Astrocyte (in vitro differentiated cells and primary cell): ENCODE data around the gene C1orf87.

ENCODE experiments used
- EZH2 ChIP-seq: IDR thresholded peaks from 2 replicates; pipeline ENCODE4 v1.6.1; 2012; ENCODE audit warnings: mild to moderate bottlenecking, low read length, inconsistent platforms; ENCODE audit not compliant: insufficient read depth
- TF ChIP-seq, protein P1 (sequence below): IDR thresholded peaks from 2 replicates; pipeline ENCODE4 v1.5.1; 2011; ENCODE audit warnings: low read depth, mild to moderate bottlenecking, inconsistent platforms, low read length, moderate library complexity; ENCODE audit not compliant: insufficient read depth

DNA sequence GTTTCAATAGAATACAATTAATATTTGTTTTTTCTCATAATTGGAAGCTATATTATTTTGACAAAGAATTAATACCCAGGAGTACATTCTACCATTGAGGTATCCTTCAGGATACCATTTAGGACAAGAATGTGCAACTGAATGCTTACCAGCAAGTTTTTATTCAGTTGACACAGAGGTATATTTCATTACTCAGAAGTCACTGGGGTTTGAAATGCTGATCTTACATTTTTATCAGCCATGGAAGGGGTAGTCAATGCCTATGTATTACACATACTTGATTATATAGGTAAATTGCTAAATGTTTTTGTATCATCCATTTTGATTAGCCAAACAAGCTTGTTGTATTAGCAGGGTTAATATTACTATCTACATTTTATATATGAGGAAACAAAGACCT is 48.0 kb downstream of the C1orf87 start:
- TF ChIP-seq, protein P1, sequence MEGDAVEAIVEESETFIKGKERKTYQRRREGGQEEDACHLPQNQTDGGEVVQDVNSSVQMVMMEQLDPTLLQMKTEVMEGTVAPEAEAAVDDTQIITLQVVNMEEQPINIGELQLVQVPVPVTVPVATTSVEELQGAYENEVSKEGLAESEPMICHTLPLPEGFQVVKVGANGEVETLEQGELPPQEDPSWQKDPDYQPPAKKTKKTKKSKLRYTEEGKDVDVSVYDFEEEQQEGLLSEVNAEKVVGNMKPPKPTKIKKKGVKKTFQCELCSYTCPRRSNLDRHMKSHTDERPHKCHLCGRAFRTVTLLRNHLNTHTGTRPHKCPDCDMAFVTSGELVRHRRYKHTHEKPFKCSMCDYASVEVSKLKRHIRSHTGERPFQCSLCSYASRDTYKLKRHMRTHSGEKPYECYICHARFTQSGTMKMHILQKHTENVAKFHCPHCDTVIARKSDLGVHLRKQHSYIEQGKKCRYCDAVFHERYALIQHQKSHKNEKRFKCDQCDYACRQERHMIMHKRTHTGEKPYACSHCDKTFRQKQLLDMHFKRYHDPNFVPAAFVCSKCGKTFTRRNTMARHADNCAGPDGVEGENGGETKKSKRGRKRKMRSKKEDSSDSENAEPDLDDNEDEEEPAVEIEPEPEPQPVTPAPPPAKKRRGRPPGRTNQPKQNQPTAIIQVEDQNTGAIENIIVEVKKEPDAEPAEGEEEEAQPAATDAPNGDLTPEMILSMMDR, result no peak
- no peak for TF ChIP-seq EZH2
